ENCODE data around the gene SPATA31A3.
"Not testable (repeated sequence)": the region's sequence is repeated elsewhere in the genome, so short reads cannot be mapped to it uniquely, and the experiment has no call there.

DNA sequence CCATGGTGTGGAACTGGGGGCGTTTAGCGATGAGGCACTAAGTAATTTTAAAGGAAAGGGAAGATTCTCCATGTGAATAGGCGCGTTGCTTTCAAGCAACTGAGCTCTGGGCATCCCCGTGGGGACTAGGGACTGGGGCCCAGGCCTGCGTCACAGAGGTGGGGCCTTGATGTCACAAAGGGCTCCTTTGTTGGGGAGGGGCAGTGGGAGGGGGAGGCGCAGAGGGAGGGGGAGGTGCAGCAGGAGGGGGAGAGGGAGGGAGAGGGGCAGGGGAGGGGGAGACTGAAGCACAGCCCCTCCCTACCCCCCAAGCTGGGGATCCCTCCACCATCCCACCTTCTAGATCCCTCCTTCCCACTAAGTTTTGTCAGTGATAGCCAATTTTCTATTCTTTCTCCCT, at the start of gene SPATA31A3:
- TF ChIP-seq, protein P1, sequence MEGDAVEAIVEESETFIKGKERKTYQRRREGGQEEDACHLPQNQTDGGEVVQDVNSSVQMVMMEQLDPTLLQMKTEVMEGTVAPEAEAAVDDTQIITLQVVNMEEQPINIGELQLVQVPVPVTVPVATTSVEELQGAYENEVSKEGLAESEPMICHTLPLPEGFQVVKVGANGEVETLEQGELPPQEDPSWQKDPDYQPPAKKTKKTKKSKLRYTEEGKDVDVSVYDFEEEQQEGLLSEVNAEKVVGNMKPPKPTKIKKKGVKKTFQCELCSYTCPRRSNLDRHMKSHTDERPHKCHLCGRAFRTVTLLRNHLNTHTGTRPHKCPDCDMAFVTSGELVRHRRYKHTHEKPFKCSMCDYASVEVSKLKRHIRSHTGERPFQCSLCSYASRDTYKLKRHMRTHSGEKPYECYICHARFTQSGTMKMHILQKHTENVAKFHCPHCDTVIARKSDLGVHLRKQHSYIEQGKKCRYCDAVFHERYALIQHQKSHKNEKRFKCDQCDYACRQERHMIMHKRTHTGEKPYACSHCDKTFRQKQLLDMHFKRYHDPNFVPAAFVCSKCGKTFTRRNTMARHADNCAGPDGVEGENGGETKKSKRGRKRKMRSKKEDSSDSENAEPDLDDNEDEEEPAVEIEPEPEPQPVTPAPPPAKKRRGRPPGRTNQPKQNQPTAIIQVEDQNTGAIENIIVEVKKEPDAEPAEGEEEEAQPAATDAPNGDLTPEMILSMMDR (IDR thresholded peaks at IDR 0.05), result not testable (repeated sequence)
- not testable (repeated sequence) for TF ChIP-seq POLR2A (IDR thresholded peaks at IDR 0.05)
